Lower lobe of right lung (tissue), 2 donors: Measurements from ENCODE around the gene PARP11. TPM values are rescaled to one million over a fixed set of nuclear protein-coding genes. Genes with fewer than 3 reads are reported as not detected.

Experiments used
- ATAC-seq, 2 donors: fragments of 200-7000 bp; cut with Tn5 transposase; one replicate each; pipeline ENCODE4 v1.9.1; 2020 to 2022; ENCODE audit warnings: mild to moderate bottlenecking in 2 of 2, moderate library complexity in 2 of 2
- DNase-seq: peaks from one replicate; pipeline ENCODE4 v3.0.0-alpha.2; 2020
- H3K27ac ChIP-seq: fragments of 200-600 bp; one replicate; pipeline ENCODE4 v1.8.0; 2022
- H3K27me3 ChIP-seq: fragments of 200-600 bp; one replicate; pipeline ENCODE4 v1.8.0; 2022; ENCODE audit warnings: low read depth
- H3K36me3 ChIP-seq: fragments of 200-600 bp; one replicate; pipeline ENCODE4 v1.8.0; 2022; ENCODE audit warnings: mild to moderate bottlenecking
- H3K4me1 ChIP-seq: fragments of 200-600 bp; one replicate; pipeline ENCODE4 v1.8.0; 2022
- H3K4me3 ChIP-seq: fragments of 200-600 bp; one replicate; pipeline ENCODE4 v1.8.0; 2022; ENCODE audit warnings: mild to moderate bottlenecking
- H3K9me3 ChIP-seq: fragments of 200-600 bp; one replicate; pipeline ENCODE4 v1.8.0; 2022
- CTCF ChIP-seq: fragments of 200-600 bp; IDR thresholded peaks from one replicate; pipeline ENCODE4 v1.8.0; 2022; ENCODE audit warnings: antibody characterized with exemption, mild to moderate bottlenecking
- intact Hi-C: fragments of 100-400 bp; cut with DNase I; formaldehyde crosslinking; loops from one replicate; pipeline ENCODE4 v1.11.0; 2022
- total RNA-seq: library from RNA; stranded (reverse); fragmentation: NEBNext Ultra II Directional; extraction: Animal tissue kit (Norgen Biotek cat#: 25700); gene quantifications from one replicate; pipeline ENCODE4 v1.2.1, GENCODE V29; 2021
- donor health status: DM: no; HTN: yes; CAD: no; lungs with severe emphysema.

PARP11 gene
- total RNA-seq, 1 donor from 2014 or later: 14.0 TPM

GRCh38 chr12:3772380-3772779 lies 100.8 kb downstream of the PARP11 start:
- intact Hi-C loops: no loop called here

GRCh38 chr12:3771853-3772252 lies 101.3 kb downstream of the PARP11 start:
- H3K36me3 ChIP-seq: no peaks in the 10 kb centered on the region
- H3K27me3 ChIP-seq: no peaks in the 10 kb centered on the region
- ATAC-seq: no peak
- no peak overlapping the region for H3K4me3 ChIP-seq
- H3K27ac ChIP-seq: no peak overlapping the region
- intact Hi-C loops: no loop called here
- DNase-seq: no peak
- no peak for TF ChIP-seq CTCF
- H3K9me3 ChIP-seq: no peaks in the 10 kb centered on the region
- no peaks in the 10 kb centered on the region for H3K4me1 ChIP-seq

More at GRCh38 chr12:3772380-3772779, 100.8 kb downstream of the PARP11 start:
- Histone ChIP-seq H3K27me3 (no peaks in the 10 kb centered on the region), H3K36me3 (no peaks in the 10 kb centered on the region), H3K4me1 (no peaks in the 10 kb centered on the region), H3K9me3 (no peaks in the 10 kb centered on the region), H3K4me3 (no peak overlapping the region), H3K27ac (no peak overlapping the region)
- ATAC-seq (no peak), DNase-seq (no peak)
- no peak for TF ChIP-seq CTCF

GRCh38 chr12:3770891-3771290 lies 102.3 kb downstream of the PARP11 start:
- ATAC-seq: no peak
- no peaks in the 10 kb centered on the region for H3K27me3 ChIP-seq
- H3K9me3 ChIP-seq: no peaks in the 10 kb centered on the region
- no peak overlapping the region for H3K4me3 ChIP-seq
- no peak for DNase-seq
- intact Hi-C loops: no loop called here
- H3K27ac ChIP-seq: no peak overlapping the region
- H3K36me3 ChIP-seq: no peaks in the 10 kb centered on the region
- no peak for TF ChIP-seq CTCF
- H3K4me1 ChIP-seq: no peaks in the 10 kb centered on the region

GRCh38 chr12:3768911-3769447 lies 104.2 kb downstream of the PARP11 start:
- no peak for TF ChIP-seq CTCF
- Histone ChIP-seq H3K4me1 (no peaks in the 10 kb centered on the region), H3K36me3 (no peaks in the 10 kb centered on the region), H3K27me3 (no peaks in the 10 kb centered on the region), H3K27ac (no peak overlapping the region), H3K9me3 (no peaks in the 10 kb centered on the region), H3K4me3 (no peak overlapping the region)
- no peak for DNase-seq
- intact Hi-C loops: no loop called here
- no peak for ATAC-seq

- Histone ChIP-seq H3K4me1 (no peaks in the 10 kb centered on the region), H3K27me3 (no peaks in the 10 kb centered on the region), H3K9me3 (no peaks in the 10 kb centered on the region), H3K36me3 (no peaks in the 10 kb centered on the region), H3K27ac (no peak overlapping the region), H3K4me3 (no peak overlapping the region)
- ATAC-seq: no peak
- intact Hi-C loops: no loop called here
- no peak for TF ChIP-seq CTCF
- DNase-seq: no peak
Observed at GRCh38 chr12:3761116-3761735, 112.0 kb downstream of the PARP11 start.
